A549 (cell line): ENCODE measurements around the gene PDF.
"Not testable (repeated sequence)": the region's sequence is repeated elsewhere in the genome, so short reads cannot be mapped to it uniquely, and the experiment has no call there.

Source experiments
- CTCF ChIP-seq: fragments of >200 bp; sonication (Bioruptor Twin); formaldehyde crosslinking; IDR thresholded peaks from 3 replicates; pipeline ENCODE4 v1.5.1; 2016
- MAX ChIP-seq: IDR thresholded peaks from 2 replicates; pipeline ENCODE4 v1.6.1; 2012

DNA sequence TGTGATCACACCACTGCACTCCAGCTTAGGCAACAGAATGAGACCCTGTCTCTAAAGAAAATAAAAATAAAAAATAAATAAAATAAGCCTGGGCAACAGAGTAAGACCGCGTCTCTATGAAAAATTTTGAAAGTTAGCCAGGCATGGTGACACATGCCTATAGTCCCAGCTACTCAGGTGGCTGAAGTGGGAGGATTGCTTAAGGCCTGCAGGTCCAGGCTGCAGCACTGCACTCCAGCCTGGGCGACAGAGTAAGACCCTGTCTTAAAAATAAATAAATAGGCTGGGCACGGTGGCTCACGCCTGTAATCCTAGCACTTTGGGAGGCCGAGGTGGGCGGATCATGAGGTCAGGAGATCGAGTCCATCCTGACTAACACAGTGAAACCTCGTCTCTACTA is 38.7 kb downstream of the PDF start:
- not testable (repeated sequence) for TF ChIP-seq MAX, CTCF
